GM19395 (cell line): ENCODE results near the gene LRIG3.

Source experiments
- ATAC-seq: cut with Tn5 transposase; IDR thresholded peaks from one replicate; pipeline ENCODE4 v1.9.1; 2021; ENCODE audit warnings: mild to moderate bottlenecking, moderate library complexity; ENCODE audit not compliant: unreplicated experiment

LRIG3 gene

DNA sequence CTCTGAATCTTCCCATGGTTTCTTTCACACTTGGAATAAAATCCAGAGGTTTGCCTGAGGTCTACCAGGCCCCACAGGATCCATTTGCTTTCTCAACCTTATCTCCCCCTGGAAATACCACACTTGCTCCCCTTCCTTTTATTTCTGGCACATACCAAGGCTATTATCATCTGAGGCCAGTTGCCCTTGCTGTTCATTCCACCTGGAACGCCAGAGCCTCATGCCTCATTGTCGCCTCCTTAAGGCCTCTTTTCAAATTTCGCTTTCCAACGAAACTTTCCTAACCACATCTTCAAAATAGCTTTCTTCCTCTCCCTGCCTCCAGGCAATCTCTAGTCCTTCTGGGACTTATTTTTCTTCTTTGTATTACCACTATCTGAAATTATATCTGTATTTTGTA is 11.2 kb upstream of the LRIG3 start:
- ATAC-seq: no peak

- ATAC-seq: no peak
Measured at GRCh38 chr12:58930770-58931324, 10.5 kb upstream of the LRIG3 start.

DNA sequence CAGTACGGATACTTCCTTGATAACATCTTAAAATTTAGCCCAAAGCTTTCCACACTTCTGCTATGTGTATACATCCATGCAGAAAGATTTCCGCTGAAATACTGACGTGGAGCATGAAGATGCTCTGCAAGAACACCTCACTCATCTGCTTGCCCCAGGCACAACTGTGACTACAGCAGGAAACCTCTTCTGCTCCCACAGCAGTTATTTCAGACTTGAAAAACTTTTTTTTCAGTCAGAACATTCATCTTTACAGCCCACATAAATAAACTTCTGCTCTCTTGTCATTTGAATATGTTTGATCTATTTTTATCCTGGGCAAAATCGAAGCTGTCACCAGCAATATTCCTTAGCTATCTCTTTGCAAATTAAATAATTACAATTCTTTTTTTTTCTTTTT is 6.8 kb upstream of the LRIG3 start:
- ATAC-seq: no peak

- ATAC-seq: no peak
Measured at GRCh38 chr12:58926586-58926985, 6.3 kb upstream of the LRIG3 start.

DNA sequence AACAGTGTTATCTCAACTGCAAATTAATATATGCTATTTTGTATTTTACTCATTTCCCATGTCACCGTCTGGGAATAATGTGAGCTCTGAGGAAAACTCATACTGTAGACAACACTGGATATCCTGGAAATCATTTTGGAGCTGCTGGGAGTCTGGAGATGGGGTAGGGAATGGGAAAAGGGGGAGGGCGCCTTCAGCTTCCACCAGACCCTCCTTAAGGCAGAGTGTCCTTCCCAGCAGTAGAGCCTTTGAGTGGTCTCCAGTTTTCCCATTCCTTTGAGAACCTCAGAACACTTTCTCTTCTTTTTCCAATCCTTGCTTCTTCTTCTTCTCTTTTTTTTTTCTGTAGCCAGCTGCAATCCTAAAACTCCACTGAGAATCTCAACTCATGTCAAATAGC is 5.4 kb upstream of the LRIG3 start:
- no peak for ATAC-seq

- ATAC-seq: no peak
Measured at GRCh38 chr12:58925111-58925611, 4.9 kb upstream of the LRIG3 start.

DNA sequence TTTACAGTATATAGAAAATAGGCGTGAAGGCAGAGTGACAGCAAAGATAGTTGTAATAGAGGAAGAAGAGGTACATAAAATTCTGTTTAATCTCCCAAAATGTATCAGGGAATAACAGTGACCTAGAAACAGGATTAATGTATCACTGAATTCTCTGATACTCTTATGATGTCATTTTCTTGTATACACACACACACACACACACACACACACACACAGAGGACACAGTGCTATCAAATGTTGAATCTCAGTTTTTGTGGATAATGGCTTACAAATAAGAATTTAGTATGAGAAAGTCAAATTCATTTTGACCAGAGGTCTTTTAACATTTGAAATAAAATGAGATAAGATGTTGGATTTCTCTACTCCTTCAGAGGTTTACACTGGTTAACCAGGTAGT is 4.3 kb upstream of the LRIG3 start:
- no peak for ATAC-seq

GRCh38 chr12:58923781-58924180 is 3.5 kb upstream of the LRIG3 start:
- ATAC-seq: no peak

DNA sequence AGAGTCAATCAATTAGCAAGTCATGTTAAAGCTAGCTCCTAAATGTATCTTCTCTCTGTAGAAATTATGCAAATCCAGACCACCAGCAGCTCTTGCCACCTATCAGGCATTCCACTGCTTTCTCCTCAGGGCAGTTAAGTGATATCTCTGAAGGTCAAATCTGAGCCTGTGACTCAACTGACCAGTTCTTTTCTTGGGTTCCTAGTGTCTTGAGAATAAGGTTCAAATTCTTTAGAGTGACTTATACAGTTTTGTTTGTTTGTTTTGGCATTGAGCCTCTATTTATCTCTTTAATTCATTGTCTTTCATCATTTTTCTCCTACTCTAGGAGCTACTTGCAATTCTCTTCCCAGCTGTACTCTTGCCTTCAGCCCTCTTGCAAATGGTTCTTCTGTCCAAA is 2.5 kb upstream of the LRIG3 start:
- ATAC-seq: no peak

- no peak for ATAC-seq
Measured at GRCh38 chr12:58920961-58921861, 907 bp upstream of the LRIG3 start.

- ATAC-seq: peak; percentile 44
Measured at GRCh38 chr12:58919231-58920101, 838 bp downstream of the LRIG3 start.

DNA sequence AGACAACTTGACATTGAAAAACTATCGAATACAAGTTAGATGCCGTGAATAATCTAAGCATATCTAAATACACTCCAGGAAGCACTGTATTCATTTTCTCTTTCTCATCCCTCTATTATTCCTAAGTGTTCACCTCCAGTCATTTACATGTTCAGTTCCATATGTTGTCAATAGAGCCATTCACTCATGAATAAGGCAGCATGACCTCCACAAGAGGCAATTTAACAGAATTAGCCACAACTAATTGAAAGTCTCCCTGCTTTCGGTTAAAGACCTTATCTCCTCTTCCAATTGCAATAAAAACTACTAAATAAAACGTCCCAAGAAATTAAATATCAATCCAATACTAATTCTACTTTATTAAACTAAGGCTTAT is 1.8 kb downstream of the LRIG3 start:
- no peak for ATAC-seq

DNA sequence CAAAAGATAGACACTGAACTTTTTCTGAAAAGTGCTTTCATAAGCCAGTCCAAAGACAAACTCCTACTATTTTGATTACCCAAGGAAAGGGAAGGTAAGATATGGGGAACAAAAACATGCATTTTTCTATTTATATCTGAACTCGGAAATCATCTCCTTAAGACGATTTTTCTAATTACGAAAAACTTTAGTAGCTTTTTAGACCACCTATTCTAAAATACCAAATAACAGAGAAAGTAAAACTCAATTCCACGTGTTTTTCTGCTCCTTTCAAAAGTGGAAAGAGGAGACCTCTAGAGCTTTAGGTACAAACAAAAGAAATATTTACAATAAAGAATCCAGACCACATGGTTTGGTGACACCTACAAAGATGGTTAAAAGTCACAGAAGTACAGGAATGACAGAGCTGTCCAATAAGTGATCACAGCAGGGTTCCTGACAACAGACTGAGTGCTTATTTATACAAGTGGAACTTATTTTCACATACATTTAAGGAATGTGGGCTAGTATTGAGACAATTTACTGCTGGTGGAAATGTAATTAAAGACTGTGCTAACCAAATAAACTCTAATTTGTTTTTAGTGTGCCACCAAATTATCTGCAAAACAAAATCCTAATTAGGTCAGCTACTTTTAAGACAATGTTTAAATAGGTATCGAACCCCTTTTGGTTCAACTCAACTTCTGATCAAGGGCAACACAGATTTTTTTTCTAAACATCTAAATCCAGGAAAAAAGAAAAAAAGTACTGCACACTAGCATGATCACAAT is 2.4 kb downstream of the LRIG3 start:
- ATAC-seq: no peak

DNA sequence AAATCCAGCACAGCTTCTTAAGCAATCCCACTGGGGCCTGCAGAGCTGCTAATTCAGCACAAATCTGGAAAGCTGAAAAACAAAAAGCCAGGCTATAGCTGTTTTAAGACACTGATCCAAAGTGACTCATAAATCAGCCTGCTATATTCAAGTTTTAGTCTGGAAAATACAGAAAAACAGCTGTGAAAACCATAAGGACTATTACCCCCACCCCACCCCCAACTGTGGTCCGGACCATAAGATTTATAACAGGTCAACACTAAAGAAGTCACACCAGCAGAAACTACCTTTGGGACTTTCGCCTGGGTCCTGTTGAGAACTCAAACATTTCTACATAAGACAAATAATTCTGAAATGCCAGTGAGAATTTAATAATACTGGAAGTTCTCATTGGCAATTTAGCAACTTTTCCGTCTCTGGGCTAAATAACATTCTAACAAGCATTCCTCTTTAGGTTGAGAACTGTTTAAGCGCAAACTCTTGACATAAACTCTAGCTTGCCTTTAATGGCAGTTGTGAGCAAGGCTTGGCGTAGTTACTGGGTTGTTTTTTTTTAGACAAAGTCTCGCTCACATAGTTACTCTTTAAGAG is 3.3 kb downstream of the LRIG3 start:
- no peak for ATAC-seq

DNA sequence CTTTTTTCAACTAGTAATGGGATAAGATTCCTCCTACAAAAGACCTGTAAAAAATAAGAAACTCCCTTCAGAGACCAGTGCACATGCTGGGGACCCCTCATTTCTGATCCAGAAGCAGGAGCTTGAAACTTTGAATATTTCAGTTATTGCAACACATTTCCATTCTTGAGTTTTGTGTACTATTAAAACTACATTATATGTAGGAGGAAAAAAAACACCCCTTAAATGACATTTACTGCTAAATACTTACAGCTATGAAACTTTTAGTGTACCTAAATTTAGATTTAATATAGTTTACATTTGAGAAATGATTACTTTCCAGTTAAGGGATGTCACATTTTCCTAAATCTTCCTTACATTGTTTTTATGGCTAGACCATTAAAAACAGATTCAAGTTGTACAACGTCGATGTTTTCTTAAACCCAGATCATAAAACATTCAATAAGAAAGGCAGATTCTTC is 4.1 kb downstream of the LRIG3 start:
- no peak for ATAC-seq

DNA sequence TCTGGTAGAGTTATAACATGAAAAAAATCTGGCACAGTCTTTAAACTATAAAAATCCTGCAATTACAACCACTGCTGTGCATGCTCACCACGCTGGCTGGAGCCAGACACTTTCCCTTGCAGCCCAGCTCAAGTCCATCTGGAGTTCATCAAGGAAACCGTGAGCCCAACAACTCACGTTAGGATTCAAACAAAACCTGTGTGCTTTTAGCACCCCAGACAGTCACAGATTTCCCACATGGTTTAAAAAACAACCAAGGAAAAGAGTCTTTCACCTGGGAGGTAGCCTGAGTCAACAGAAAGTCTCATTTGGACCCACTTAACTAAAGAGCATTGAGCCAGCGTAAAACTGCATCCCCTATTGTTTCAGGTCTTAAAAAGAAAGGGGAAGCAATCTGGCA is 4.7 kb downstream of the LRIG3 start:
- no peak for ATAC-seq

DNA sequence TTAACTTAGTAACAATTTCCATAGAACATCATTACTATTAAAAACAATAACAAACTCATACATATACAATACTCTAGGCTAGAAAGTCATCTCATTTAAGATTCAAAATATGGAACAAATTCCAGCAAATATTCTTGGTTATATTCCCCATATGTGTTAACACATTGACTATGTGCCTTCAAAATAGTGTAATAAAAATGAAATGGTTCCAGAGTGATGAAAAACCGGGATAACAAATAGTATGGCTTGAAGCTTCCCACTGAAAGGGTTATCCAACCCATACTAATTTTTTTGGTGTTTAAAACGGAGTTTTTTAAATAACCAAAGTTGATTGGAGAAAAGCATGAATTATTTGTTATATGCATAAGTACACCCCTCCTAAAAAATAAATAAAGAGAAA is 5.3 kb downstream of the LRIG3 start:
- no peak for ATAC-seq

GRCh38 chr12:58914457-58914856 is 5.8 kb downstream of the LRIG3 start:
- ATAC-seq: no peak

DNA sequence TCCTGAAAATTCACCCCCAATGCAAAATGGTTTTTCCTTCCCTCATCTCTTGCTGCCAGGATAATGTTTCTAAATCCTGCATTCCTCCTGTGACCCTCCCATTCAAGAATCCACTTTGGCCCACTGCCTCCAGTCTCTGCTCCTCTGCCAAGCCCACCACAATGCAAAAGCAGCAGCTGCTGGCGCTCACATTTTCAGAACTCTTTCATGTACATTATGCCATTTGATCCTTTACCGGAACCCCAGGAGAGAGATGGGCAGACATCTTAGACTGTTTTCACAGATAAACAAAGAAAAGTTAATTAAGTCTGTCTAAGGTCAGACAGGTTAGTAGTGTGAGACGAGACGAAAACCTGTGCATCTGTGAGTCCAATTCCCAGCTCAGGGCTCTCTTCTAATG is 12.9 kb downstream of the LRIG3 start:
- no peak for ATAC-seq

- ATAC-seq: no peak
Measured at GRCh38 chr12:58906917-58907316, 13.4 kb downstream of the LRIG3 start.
